ENCODE results near the gene TARS1.
"Not testable (repeated sequence)": the region's sequence is repeated elsewhere in the genome, so short reads cannot be mapped to it uniquely, and the experiment has no call there.

Gene TARS1

DNA sequence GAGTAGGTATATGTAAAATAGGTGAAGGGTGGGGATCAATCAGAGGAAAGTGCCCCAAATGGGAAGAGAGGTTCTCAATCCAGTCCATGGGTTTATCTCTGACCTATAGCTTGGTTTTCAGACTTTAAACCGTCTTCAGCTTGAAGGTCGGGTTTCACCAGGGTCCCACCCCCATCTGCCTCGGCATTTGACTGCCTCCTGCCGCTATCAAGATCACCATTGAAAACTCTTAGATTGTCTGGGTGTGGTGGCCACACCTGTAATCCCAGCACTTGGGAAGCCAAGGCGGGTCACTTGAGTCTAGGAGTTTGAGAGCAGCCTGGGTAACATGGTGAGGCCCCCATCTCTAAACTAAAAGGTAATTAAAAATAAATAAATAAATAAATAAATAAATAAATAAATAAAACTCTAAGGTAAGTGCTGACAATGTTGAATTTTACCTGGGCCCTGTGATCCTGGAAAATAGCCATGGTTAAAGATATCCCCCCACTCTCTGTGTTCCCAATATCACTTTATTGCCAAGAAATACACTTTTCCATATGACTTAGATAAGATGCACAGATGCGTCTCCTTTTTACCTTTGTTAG is 48.8 kb downstream of the TARS1 start:
- no peak for DNase-seq

- DNase-seq = no peak
These were observed 49.4 kb downstream of the TARS1 start for GRCh38 chr5:33490071-33490665.

DNA sequence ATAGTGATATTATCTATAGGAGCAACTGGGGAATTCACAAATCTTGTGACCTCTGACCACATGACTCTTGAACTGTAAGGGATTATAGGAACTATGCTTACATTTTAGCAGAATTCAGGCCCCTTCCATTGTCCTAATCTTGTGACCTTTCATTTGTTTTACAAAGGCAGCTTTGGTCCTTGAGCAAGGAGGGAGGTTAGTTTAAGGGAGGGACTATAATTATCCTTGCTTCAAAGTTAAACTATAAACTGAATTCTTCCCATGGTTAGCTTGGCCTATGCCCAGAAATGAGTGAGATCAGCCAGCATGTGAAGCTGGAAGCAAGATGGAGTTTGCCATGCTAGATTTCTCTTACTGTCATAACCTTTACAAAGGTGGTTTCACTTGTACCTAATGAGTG is 51.2 kb downstream of the TARS1 start:
- DNase-seq = no peak

DNA sequence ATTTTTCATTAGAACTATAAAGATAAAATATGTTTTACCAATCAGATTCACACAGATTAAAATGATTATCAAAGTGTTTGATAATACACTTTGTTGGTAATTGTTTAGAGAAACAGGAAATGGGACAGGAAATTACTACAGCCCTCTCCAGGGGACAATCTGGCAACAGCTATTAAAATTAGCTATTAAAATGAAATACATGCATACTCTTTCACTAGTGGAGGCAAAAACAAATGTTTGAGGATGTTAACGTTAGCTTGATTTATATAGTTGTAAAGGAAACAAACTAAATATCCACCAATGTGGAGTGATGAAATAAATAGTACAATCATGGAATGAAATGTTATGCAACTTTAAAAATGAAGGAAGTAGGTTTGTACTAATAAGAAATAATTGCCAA is 53.7 kb downstream of the TARS1 start:
- DNase-seq = no peak

- no peak for DNase-seq
These were observed 60.5 kb downstream of the TARS1 start for GRCh38 chr5:33501260-33501659.

DNA sequence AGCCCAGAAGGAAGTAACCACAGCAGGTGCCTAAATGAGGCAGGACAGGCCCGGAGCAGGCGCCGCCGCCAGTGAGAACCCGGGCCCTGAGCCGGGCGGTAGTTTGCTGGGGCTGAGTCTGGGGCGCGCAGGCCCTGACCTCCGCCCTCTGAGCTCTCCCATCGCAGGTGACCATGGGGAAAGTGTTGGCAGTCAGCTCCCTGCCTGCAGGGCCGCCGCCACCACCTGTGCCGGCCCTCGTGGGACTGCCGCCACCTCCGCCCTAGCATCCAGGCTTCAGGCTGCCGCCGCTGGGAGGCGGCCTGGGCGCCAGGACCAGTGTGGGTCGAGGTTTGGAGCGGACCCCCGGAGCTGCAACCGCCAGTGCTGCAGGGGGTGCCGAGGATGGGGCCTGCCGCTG is 61.1 kb downstream of the TARS1 start:
- no peak for DNase-seq

DNA sequence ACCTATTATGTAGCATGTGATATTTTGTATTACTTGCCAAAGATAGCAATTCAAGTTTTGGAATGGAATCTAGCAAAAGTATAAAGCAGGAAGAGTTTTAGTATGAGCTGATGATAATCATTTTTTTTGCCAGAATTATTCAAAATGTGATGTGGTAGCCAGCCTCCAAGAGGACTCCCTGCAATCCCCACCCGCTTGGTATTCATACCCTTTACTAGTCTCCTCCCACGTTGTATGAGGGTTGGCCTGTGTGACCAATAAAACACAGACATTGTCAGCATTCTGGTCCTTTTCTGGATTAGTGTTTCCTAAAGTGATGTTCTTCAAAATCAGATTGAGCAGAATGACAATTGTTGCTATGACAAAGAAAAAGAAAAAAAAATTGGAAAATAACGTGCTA is 63.8 kb downstream of the TARS1 start:
- no peak for DNase-seq

GRCh38 chr5:33507426-33507825 is 66.7 kb downstream of the TARS1 start:
- DNase-seq = peak; percentile 64

DNA sequence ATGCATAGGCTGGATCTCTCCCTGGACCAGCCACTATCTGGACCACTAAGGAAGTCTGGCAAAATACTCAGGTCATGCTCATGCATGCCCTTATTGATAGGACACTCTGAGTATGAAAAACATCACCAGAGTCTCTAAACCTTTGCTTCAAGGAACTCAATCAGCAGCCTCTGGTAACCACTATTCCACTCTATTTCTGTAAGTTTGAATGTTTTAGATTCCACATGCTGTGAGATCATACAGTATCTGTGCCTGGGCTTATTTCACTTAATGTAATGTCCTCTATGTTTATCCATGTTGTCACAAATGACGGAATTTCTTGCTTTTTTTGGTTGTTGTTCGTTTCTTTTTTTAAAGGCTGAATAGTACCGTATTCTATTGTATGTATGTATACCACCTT is 68.3 kb downstream of the TARS1 start:
- no peak for DNase-seq

DNA sequence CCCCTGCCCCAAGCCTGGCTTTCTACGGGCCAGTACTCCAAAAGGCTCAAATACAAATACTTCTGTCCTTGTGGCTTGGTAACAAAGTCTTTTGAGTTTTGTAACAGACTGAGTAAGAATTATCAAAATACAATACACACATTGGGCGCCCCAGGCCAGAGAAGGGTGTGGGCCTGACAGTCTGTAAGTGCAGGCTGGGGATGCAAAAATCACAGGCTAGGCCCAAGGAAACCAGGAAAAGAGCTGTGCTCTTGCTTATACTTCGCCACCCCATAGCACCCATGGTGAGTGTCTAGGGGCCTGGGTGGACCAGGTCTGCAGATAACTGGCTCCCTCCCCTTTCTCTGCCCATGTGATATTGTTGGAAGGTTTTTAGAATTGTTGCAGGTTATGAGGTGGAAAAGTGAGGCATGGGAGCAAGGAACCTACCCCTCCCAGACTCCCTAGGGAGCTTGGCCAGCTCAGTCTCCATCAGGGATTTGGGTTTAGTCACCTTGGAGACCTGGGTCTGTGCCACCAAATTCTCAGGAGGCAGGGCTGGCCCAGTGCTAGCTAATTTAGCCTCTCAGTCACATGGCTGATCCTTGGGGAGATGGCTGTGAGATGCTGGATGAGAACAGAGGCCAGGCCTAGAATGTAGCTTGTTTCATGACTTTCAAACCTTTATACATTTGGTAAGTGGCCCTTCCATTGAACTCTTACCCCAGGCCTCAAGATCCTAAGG is 72.9 kb downstream of the TARS1 start:
- DNase-seq = no peak

DNA sequence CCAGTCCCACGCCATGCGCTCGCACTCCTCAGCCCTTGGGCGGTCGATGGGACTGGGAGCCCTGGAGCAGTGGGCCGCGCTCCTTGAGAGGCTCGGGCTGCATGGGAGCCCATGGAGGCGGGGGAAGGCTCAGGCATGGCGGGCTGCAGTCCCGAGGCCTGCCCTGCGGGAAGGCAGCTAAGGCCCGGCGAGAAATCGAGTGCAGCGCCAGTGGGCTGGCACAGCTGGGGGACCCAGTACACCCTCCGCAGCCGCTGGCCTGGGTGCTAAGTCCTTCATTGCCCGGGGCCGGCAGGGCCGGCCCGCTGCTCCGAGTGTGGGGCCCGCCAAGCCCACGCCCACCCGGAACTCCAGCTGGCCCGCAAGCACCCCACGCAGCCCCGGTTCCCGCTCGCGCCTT is 74.6 kb downstream of the TARS1 start:
- DNase-seq = not testable (repeated sequence)

DNA sequence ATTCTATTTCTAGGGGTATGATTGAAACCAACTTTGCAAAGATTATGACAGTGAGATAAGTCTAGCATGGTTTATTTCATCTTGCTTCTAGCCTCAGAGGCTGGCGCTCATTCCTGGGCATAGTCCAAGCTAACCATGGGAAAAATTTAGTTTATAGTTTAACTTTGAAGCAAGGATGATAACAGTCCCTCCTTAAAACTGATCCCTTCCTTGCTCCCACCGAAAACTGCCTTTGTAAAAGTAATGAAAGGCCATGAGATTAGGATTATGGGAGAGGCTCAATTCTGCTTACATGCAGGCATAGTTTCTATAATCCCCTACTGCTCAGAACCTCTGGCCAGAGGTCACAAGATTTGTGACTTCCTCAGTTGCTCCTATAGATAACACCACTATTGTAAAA is 75.7 kb downstream of the TARS1 start:
- no peak for DNase-seq

All from HCEC 1CT (cell line).